ENCODE data around the gene RAP1A.

RAP1A gene

DNA sequence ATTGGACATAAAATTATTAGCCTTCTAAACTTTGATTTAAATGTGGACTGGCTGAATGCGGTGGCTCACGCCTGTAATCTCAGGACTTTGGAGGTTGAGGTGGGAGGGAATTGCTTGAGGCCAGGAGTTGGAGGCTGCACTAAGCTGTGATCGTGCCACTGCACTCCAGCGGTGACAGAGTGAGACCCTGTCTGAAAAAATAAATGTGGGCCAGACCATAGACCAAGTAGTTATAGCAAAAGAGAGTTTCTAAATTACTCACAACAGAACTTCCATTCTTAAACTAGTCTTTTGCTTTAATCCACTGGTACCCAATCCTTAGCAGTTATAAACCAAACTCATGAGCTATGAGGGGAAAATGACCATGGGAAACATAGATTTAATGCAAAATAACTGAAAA lies 35.2 kb downstream of the RAP1A start:
- Histone ChIP-seq H3K4me2 (ENCODE audit: low read depth, low read length, poor library complexity, severe bottlenecking) (no peak overlapping the region), H3K9me2 (replicated peaks; ENCODE audit: low read depth, low read length) (no peaks in the 10 kb centered on the region), H3K9me3 (ENCODE audit: insufficient read depth, low read depth, low read length) (no peaks in the 10 kb centered on the region), H3K27me3 (ENCODE audit: insufficient read depth, low read length, poor library complexity, severe bottlenecking) (no peaks in the 10 kb centered on the region), H3K9ac (ENCODE audit: low read depth, low read length, poor library complexity, severe bottlenecking) (no peak overlapping the region), H3K36me3 (ENCODE audit: insufficient read depth, low read length) (no peaks in the 10 kb centered on the region), H4K20me1 (ENCODE audit: insufficient read depth, low read length, poor library complexity, severe bottlenecking) (peaks cover 50% of the 10 kb centered on the region), H3K4me3 (ENCODE audit: low read length, poor library complexity, severe bottlenecking) (no peak overlapping the region), H2AFZ (ENCODE audit: low read length) (no peak overlapping the region), H3K79me2 (ENCODE audit: insufficient read depth, low read length) (peaks cover 91% of the 10 kb centered on the region), H3K4me1 (ENCODE audit: insufficient read depth, low read length, poor library complexity, severe bottlenecking) (peaks cover 12% of the 10 kb centered on the region), H3F3A (ENCODE audit: low read depth) (no peaks in the 10 kb centered on the region)
- no peak for TF ChIP-seq CTCF (conservative IDR thresholded peaks at IDR 0.05; ENCODE audit: low read length)
- no peak for TF ChIP-seq EZH2phosphoT487 (IDR thresholded peaks at IDR 0.05; ENCODE audit: borderline replicate concordance)

DNA sequence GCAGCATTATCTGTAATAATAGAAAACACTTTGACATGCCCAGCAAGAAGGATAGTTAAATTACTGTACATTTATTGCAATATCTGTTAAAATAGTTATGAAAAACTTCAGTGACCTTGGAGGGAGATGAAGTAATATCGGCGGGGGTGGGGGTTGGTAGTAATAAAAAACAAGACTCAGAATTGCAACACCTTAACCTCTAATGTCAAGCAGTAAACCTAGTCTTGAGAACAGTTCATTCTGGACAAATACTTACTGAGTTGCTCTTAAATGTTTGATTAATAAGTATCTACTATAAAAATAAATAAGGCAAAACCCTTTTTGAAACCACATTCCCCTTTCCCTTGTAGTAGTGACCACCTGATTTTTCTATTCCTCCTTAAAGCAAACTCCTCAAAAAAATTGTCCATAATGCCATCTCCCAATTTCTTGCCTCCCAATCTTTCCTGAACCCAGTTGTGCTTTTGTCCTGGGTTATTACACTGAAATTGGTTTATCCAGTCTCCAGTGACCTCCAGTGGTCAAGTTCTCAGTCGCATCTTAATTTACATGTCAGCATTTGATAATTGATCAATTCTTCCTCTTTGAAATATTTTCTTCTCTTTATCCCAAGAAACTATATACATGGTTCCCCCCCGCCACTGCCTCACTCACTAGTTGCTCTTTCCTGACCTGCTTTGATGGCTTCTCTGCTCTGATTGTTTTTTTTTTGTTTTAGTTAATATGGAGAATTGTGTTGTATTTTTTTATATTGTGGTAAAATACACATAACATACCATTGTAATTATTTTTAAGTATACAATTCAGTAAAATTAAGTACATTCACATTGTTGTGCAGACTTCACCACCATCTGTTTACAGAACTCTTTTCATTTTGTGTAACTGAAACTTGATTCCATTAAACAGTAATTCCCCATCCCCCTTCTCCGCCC lies 36.8 kb downstream of the RAP1A start:
- no peak overlapping the region for H3K4me2 ChIP-seq (ENCODE audit: low read depth, low read length, poor library complexity, severe bottlenecking)
- no peaks in the 10 kb centered on the region for H3K9me2 ChIP-seq (replicated peaks; ENCODE audit: low read depth, low read length)
- no peak overlapping the region for H3K4me3 ChIP-seq (ENCODE audit: low read length, poor library complexity, severe bottlenecking)
- peaks cover 22% of the 10 kb centered on the region for H3K4me1 ChIP-seq (ENCODE audit: insufficient read depth, low read length, poor library complexity, severe bottlenecking)
- H3K79me2 ChIP-seq (ENCODE audit: insufficient read depth, low read length): peaks cover 95% of the 10 kb centered on the region
- H3K9me3 ChIP-seq (ENCODE audit: insufficient read depth, low read depth, low read length): no peaks in the 10 kb centered on the region
- H3F3A ChIP-seq (ENCODE audit: low read depth): no peaks in the 10 kb centered on the region
- H2AFZ ChIP-seq (ENCODE audit: low read length): no peak overlapping the region
- peaks cover 49% of the 10 kb centered on the region for H4K20me1 ChIP-seq (ENCODE audit: insufficient read depth, low read length, poor library complexity, severe bottlenecking)
- TF ChIP-seq CTCF (conservative IDR thresholded peaks at IDR 0.05; ENCODE audit: low read length) (peak; percentile 77), EZH2phosphoT487 (IDR thresholded peaks at IDR 0.05; ENCODE audit: borderline replicate concordance) (no peak)
- no peaks in the 10 kb centered on the region for H3K36me3 ChIP-seq (ENCODE audit: insufficient read depth, low read length)
- no peaks in the 10 kb centered on the region for H3K27me3 ChIP-seq (ENCODE audit: insufficient read depth, low read length, poor library complexity, severe bottlenecking)
- H3K9ac ChIP-seq (ENCODE audit: low read depth, low read length, poor library complexity, severe bottlenecking): no peak overlapping the region

- Histone ChIP-seq H3K79me2 (ENCODE audit: insufficient read depth, low read length) (peaks cover 99% of the 10 kb centered on the region), H3K27me3 (ENCODE audit: insufficient read depth, low read length, poor library complexity, severe bottlenecking) (no peaks in the 10 kb centered on the region)
- no peak for TF ChIP-seq EZH2phosphoT487 (IDR thresholded peaks at IDR 0.05; ENCODE audit: borderline replicate concordance)
- TF ChIP-seq CTCF (conservative IDR thresholded peaks at IDR 0.05; ENCODE audit: low read length): no peak
Measured at GRCh38 chr1:111658622-111659021, 39.0 kb downstream of the RAP1A start.

More at GRCh38 chr1:111658622-111659021, 39.0 kb downstream of the RAP1A start:
- no peak overlapping the region for H3K4me2 ChIP-seq (ENCODE audit: low read depth, low read length, poor library complexity, severe bottlenecking)
- H3K9me2 ChIP-seq (replicated peaks; ENCODE audit: low read depth, low read length): no peaks in the 10 kb centered on the region
- no peaks in the 10 kb centered on the region for H3F3A ChIP-seq (ENCODE audit: low read depth)
- peaks cover 53% of the 10 kb centered on the region for H4K20me1 ChIP-seq (ENCODE audit: insufficient read depth, low read length, poor library complexity, severe bottlenecking)
- H3K4me3 ChIP-seq (ENCODE audit: low read length, poor library complexity, severe bottlenecking): no peak overlapping the region
- H2AFZ ChIP-seq (ENCODE audit: low read length): no peak overlapping the region
- no peaks in the 10 kb centered on the region for H3K9me3 ChIP-seq (ENCODE audit: insufficient read depth, low read depth, low read length)
- peaks cover 20% of the 10 kb centered on the region for H3K4me1 ChIP-seq (ENCODE audit: insufficient read depth, low read length, poor library complexity, severe bottlenecking)
- no peak overlapping the region for H3K9ac ChIP-seq (ENCODE audit: low read depth, low read length, poor library complexity, severe bottlenecking)
- no peaks in the 10 kb centered on the region for H3K36me3 ChIP-seq (ENCODE audit: insufficient read depth, low read length)
